ENCODE data around the gene ZNF628. TPM values are rescaled to one million over a fixed set of nuclear protein-coding genes. Genes with fewer than 3 reads are reported as not detected.

The ZNF628 gene
- 10.8 and 12.9 TPM in 2 replicates for total RNA-seq (2021; fragmentation: NEBNext Ultra II Directional; extraction: Animal tissue kit (Norgen Biotek cat#: 25700))
- 1.7 and 4.5 TPM in 2 replicates for polyA plus RNA-seq (2011; rRNA removed)
- 1.4 TPM for polyA plus RNA-seq (2011; cell fraction: cytosol; rRNA removed)
- 4.4 TPM for polyA plus RNA-seq (2011; cell fraction: nucleus; rRNA removed)
- polyA plus RNA-seq (2012, experiment 1 of 2), result 3.2 to 7.6 TPM (median 6.6 TPM) in 4 replicates
- polyA plus RNA-seq (2012, experiment 2 of 2), result 4.7 TPM
- 6.7 TPM for polyA plus RNA-seq (2013, experiment 1 of 2)
- polyA plus RNA-seq (2013, experiment 2 of 2), result 7.0 TPM
- 0.61 and 0.82 TPM in 2 replicates for polyA minus RNA-seq (2011; rRNA and poly(A)+ RNA removed)
- polyA minus RNA-seq (2011; cell fraction: cytosol; rRNA and poly(A)+ RNA removed), result 8.8 TPM
- polyA minus RNA-seq (2011; cell fraction: nucleus; rRNA and poly(A)+ RNA removed), result 7.2 TPM
- long read RNA-seq, experiment 1, transcript ZNF628-201 (1 exons, 3,177 nt), result major isoform, 9 of 10 reads
- long read RNA-seq, experiment 1, partial matches to known transcripts, result 0 of 10 reads
- long read RNA-seq, experiment 1, other reads (novel, unspliced or antisense), result 0 of 10 reads
- long read RNA-seq, experiment 2, result 0 reads

- WGBS, 2 experiments (ENCODE audit: extremely low coverage in 1 of 2, insufficient coverage in 1 of 2, insufficient read length in 1 of 2, insufficient replicate concordance in 2 of 2, low coverage in 1 of 2, low lambda C conversion rate in 2 of 2, missing lambda C conversion rate in 1 of 2), result 1% methylated on average over 37 of the region's 61 CpGs; no CpG with 5 or more reads in 1 of the 2 experiments
- peak within 1 kb of the TSS; percentile 63; the same call in 1 of the 2 replicates for H2BK12ac ChIP-seq (ENCODE audit: low read depth, low read length)
- no peaks in the 10 kb centered on the region; a peak in 2 of 7 replicates for H3K27me3 ChIP-seq (replicated peaks in 1 of 4; ENCODE audit: control insufficient read depth in 3 of 4, extremely low read depth in 1 of 4, insufficient read depth in 3 of 4, low read length in 3 of 4)
- H3K9ac ChIP-seq (replicated peaks in 1 of 4; ENCODE audit: extremely low read depth in 1 of 4, low read depth in 3 of 4, low read length in 3 of 4), result peak within 1 kb of the TSS in 2 of 4 experiments; percentile 48 to 53; a peak in 3 of 7 replicates
- H2AFZ ChIP-seq (ENCODE audit: low read length), result no peak within 1 kb of the TSS; the same call in 1 of the 2 replicates
- H4K20me1 ChIP-seq (replicated peaks in 1 of 2; ENCODE audit: control insufficient read depth in 1 of 2, insufficient read depth in 2 of 2, low read length in 2 of 2), result no peaks in the 10 kb centered on the region
- peak within 1 kb of the TSS; percentile 47; the same call in 1 of the 2 replicates for H3K27ac ChIP-seq (ENCODE audit: low read depth, low read length)
- peak within 1 kb of the TSS; percentile 93 for H3K18ac ChIP-seq (ENCODE audit: extremely low read depth, low read length)
- peak within 1 kb of the TSS; percentile 72; the same call in 1 of the 2 replicates for H2BK15ac ChIP-seq (ENCODE audit: low read length)
- H3K9me3 ChIP-seq (ENCODE audit: insufficient read depth in 2 of 2, low read depth in 1 of 2, low read length in 1 of 2), result no peaks in the 10 kb centered on the region
- H3K4me3 ChIP-seq (ENCODE audit: extremely low read depth in 1 of 4, insufficient read depth in 2 of 4, low read depth in 3 of 4, low read length in 4 of 4), result peak within 1 kb of the TSS; percentile 66 to 95 (median 80)
- no peak for FAIRE-seq
- H3K4ac ChIP-seq (replicated peaks; ENCODE audit: insufficient read length, low read depth, low read length), result peak within 1 kb of the TSS; percentile 81
- peak within 1 kb of the TSS; percentile 89; the same call in 1 of the 2 replicates for H4K8ac ChIP-seq (ENCODE audit: extremely low read depth, insufficient read depth, low read length)
- H2AK5ac ChIP-seq (ENCODE audit: low read depth, low read length), result peak within 1 kb of the TSS; percentile 99
- peaks cover 3% of the 10 kb centered on the region for H3K23me2 ChIP-seq (ENCODE audit: low read depth, low read length)
- no peak within 1 kb of the TSS for H3K56ac ChIP-seq (replicated peaks; ENCODE audit: insufficient read length, low read depth, low read length)
- no peak within 1 kb of the TSS for H3K14ac ChIP-seq (ENCODE audit: insufficient read length)
- H3K79me1 ChIP-seq (ENCODE audit: low read depth, low read length), result peaks cover 11% of the 10 kb centered on the region
- H3K79me2 ChIP-seq (ENCODE audit: control insufficient read depth in 1 of 2, insufficient read depth in 2 of 2, low read length in 2 of 2), result peaks cover 0 to 18% of the 10 kb centered on the region in 2 experiments; a peak in 2 of 4 replicates
- ChIA-PET CTCF (ENCODE audit: partially characterized antibody) (interaction anchor here (0.6 to 5.5 kb wide), 7 partner anchors 9 to 381 kb away, joined by 3 to 31 read pairs (median 3); no protein-coding TSS in a partner anchor), POLR2A (ENCODE audit: partially characterized antibody) (interaction anchor here (0.8 to 7.6 kb wide), 21 partner anchors 9 to 358 kb away, joined by 3 to 57 read pairs (median 5); partner anchors contain the start of genes C19orf85, FIZ1, ISOC2 and NAT14)
- peak within 1 kb of the TSS; percentile 66; the same call in 1 of the 2 replicates for H2BK5ac ChIP-seq (ENCODE audit: low read depth, low read length)
- H3K4me2 ChIP-seq (ENCODE audit: insufficient read depth in 1 of 2, low read depth in 2 of 2, low read length in 2 of 2), result peak within 1 kb of the TSS; percentile 63 to 74
- no peak within 1 kb of the TSS for H2BK120ac ChIP-seq (replicated peaks; ENCODE audit: low read depth, low read length)
- H3K4me1 ChIP-seq (replicated peaks in 1 of 4; ENCODE audit: control insufficient read depth in 3 of 4, insufficient read depth in 4 of 4, low read length in 3 of 4), result peaks cover 0 to 20% (median 7%) of the 10 kb centered on the region in 4 experiments; a peak in 5 of 7 replicates
- no peak within 1 kb of the TSS for H2BK20ac ChIP-seq (ENCODE audit: low read length)
- H3K23ac ChIP-seq (ENCODE audit: insufficient read length), result no peak within 1 kb of the TSS
- H4K5ac ChIP-seq (ENCODE audit: insufficient read length, low read depth, low read length), result peak within 1 kb of the TSS; percentile 86
- H4K91ac ChIP-seq (replicated peaks; ENCODE audit: insufficient read length, low read length), result peak within 1 kb of the TSS; percentile 92
- peak; percentile 90 to 96 for DNase-seq (ENCODE audit: low read depth in 1 of 2, low spot score in 2 of 2)
- no peaks in the 10 kb centered on the region for H3K36me3 ChIP-seq (ENCODE audit: control insufficient read depth in 2 of 4, insufficient read depth in 4 of 4, low read length in 3 of 4)
- TF ChIP-seq KDM1A (IDR thresholded peaks at IDR 0.05; ENCODE audit: borderline replicate concordance, low read length), result no peak
- TF ChIP-seq RXRA (IDR thresholded peaks at IDR 0.05; ENCODE audit: insufficient read depth, low read depth, low read length), result no peak
- no peak for TF ChIP-seq TAF7 (optimal IDR thresholded peaks at IDR 0.05; ENCODE audit: borderline replicate concordance, low read depth, low read length)
- TF ChIP-seq CHD2 (IDR thresholded peaks at IDR 0.05; ENCODE audit: low read length), result peak; percentile 43; the same call in 1 of the 2 replicates
- peak; percentile 62 for TF ChIP-seq KDM4A (IDR thresholded peaks at IDR 0.05; ENCODE audit: low read depth, low read length, severe bottlenecking)
- peak; percentile 44 for TF ChIP-seq RNF2 (IDR thresholded peaks at IDR 0.05; ENCODE audit: borderline replicate concordance, low read depth, low read length, missing control alignments, poor library complexity, severe bottlenecking)
- no peak for TF ChIP-seq MAFK (IDR thresholded peaks at IDR 0.05; ENCODE audit: low read depth, low read length)
- no peak for TF ChIP-seq POU5F1 (IDR thresholded peaks at IDR 0.05; ENCODE audit: low read depth, low read length)
These were observed at the start of gene ZNF628 for GRCh38 chr19:55476100-55476775. TSS of gene ZNF628 (plus strand) at chr19:55476617. CDS start at chr19:55479911, 3,294 bp downstream.
